HG02759 (cell line): ENCODE results near the gene ZNF77.
"Not testable (repeated sequence)": the region's sequence is repeated elsewhere in the genome, so short reads cannot be mapped to it uniquely, and the experiment has no call there.

ENCODE experiments used
- ATAC-seq: cut with Tn5 transposase; IDR thresholded peaks from one replicate; pipeline ENCODE4 v1.9.1; 2021; ENCODE audit warnings: mild to moderate bottlenecking, moderate library complexity; ENCODE audit not compliant: unreplicated experiment

Gene ZNF77

DNA sequence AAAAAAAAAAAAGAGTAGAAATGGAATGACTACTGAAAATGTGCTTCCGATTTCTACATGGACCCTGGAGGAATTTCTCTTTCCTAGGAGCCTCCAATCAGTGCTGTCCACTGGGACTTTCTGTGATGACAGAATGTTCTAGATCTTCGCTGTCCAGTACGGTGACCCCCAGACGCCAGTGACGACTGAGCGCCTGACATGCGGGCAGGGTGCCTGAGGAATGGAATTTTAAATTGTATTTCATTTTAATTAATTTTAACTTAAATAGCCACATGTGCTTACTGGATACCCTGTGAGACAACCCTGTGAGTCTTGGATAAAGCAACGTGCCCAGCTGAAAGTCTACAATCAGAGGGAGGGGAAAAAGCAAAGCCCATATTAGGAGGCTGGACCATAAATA lies 28.5 kb upstream of the ZNF77 start:
- ATAC-seq: no peak

DNA sequence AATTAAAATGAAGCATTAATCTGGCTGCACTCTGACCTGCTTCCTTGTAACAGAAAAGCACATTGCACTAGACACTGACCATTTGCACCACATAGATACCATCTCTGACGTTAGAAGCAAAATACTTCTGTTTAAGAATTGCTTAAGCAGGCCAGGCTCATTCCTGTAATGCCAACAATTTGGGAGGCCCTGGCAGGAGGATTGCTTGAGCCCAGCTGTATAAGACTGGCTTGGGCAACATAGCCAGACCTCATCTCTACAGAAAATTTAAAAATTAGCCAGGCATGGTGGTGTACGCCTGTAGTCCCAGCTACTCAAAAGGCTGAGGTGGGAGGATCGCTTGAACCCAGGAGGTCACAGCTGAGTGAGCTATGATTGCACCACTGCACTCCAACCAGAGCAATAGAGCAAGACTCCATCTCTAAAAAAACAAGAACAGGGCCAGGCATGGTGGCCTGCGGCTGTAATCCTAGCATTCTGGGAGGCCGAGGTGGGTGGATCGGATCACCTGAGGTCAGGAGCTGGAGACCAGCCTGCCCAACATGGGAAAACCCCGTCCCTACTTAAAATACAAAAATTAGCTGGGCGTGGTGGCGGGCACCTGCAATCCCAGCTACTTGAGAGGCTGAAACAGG lies 25.5 kb upstream of the ZNF77 start:
- ATAC-seq: no peak

DNA sequence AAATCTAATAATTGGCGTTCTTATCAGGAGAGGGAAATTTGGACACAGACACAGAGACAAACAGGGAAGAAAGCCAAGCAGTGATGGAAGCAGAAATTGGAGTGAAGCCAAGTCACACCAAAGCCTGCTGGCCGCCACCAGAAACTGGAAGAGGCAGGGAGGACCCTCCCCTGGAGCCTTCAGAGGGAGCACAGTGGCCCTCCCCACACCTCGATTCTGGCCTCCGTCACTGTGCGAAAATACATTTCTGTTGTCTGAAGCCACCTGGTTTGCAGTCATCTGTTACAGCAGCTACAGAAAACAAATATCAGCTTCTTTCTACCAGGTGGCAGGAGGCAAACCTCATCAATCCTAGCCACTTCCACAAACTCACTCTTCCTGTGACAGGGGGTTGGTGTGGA lies 24.3 kb upstream of the ZNF77 start:
- ATAC-seq: no peak

DNA sequence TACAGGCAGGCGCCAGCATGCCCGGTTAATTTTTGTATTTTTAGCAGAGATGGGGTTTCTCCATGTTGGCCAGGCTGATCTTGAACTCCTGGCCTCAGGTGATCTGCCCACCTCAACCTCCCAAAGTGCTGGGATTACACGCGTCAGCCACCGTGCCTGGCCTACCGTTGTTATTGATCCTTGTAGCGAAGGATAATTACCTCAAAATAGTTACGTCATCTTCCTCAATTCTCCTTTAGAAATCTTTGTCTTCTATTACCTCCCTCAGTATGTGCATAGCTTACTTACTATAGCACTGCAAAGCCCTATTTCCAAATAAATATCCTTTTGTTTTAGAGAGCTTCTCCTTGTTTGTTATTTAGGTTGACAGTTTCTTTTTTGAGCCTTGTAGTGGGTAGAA lies 23.2 kb upstream of the ZNF77 start:
- ATAC-seq: no peak

GRCh38 chr19:2964874-2965273 lies 20.1 kb upstream of the ZNF77 start:
- no peak for ATAC-seq

DNA sequence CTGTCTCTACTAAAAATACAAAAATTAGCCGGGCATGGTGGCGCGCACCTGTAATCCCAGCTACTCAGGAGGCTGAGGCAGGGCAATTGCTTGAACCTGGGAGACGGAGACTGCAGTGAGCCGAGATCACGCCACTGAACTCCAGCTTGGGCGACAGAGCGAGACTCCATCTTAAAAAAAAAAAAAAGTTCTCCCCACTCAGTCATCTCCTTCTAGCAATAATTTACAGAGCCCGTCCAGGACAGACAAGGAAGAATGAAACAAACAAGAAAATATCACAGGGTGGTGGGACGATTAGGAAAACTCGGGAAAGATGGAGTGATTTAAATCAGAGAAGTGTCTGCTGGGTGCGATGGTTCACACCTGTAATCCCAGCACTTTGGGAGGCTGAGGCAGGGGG lies 18.9 kb upstream of the ZNF77 start:
- not testable (repeated sequence) for ATAC-seq

DNA sequence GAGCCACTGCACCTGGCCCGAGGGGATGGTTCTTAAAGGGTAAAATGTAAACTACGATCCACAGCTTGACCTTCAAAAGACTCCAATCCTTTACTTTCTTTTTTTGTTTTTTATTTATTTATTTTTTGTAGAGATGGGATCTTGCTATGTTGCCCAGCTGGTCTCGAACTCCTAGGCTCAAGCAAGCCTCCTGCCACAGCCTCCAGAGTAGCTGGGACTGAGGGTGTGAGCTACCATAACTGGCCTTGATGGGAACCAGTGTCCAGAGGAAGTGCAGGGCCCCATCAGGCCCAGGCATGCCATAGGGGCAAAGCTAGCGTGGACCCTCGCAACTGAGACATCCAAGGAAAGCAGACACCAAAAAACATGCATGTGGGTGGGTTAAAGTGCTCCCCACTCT lies 18.4 kb upstream of the ZNF77 start:
- no peak for ATAC-seq

DNA sequence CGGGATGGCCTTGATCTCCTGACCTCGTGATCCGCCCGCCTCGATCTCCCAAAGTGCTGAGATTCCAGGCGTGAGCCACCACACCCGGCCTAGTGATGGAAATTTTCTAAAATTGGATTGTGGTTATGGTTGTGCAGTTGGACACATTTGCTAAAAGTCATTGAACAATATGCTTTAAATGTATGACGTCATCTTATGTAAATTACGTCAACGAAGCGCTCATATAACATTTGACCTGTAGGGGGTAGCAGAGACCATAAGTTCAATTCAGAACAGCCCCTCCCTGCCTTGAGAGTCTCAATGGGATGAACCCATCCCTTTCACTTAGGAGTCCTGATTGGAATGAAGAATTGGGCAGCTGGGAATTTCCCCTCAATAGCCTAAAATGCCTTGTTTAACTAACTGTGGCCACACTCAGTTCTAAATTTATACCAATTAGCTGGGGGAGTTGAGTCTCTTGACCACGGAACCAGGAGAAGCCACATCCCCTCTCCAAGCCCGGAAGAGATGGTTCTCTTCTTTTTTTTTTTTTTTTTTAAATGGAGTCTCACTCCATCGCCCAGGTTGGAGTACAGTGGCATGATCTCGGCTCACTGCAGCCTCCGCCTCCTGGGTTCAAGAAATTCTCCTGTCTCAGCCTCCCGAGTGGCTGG lies 17.4 kb upstream of the ZNF77 start:
- no peak for ATAC-seq

GRCh38 chr19:2960120-2960519 lies 15.3 kb upstream of the ZNF77 start:
- no peak for ATAC-seq

- no peak for ATAC-seq
These were observed 12.4 kb upstream of the ZNF77 start for GRCh38 chr19:2957160-2957559.

DNA sequence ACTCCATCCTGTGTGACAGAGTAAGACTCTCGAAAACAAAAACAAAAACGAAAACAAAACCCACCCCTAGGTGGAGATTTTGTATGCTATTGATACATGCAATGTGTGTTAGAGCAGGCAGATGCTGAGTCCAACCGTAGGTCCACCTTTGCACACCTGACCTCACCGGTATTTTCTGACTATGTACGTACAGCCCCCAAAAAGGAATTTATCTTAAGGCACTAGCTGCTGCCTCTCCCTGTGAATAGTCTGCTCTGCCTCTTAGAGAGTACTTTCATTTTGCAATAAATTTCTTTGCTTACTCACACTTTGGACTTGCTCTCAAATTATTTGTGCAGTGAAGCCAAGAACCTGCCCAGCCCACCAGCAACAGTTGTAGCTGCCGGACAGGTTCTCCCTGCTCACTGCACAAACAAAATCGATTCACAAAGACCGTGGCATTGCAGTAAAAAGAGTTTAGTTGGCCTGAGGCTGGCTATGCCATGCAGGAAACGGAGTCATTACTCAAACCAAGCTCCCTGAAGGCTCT lies 8.2 kb upstream of the ZNF77 start:
- no peak for ATAC-seq

DNA sequence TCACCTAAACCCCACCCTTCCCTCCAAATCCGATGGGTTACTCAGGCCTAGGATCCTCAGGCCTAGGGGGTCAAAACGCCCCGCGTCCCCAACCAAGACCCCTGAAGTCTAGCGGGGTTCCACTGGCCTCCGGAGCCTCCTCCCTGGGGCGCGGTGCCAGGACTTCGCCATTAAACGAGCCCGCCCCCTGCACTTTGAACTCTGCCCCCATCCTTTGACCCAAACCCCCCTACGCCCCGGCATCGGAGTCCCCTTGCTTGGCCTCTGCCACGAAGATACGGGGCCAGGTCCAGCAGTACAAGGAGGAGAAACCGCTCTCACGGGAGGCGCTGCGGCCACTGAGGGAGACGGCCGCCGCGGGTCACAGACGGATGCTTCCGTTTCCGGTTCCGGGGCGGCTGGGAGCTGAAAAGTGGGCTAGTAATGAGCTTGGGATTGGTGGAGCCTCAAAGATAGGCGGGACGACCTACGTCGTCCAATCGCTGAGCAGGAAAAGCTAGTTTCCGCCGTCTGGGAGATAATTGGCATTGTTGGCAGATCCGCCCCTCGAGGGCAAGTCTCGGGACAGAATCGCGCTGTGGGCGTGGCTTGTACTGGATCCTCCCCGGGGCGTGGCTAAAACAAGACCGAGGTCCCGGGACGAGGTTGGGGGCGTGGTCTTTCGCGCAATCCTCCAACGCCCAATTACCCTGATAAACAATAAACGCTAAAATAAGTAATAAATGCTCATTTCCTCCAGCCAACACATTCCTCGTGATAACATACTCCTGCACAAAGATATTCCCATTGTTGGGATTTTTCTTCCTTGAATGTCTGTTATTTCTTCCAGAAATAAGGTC lies 5.7 kb upstream of the ZNF77 start:
- ATAC-seq: peak; percentile 95

DNA sequence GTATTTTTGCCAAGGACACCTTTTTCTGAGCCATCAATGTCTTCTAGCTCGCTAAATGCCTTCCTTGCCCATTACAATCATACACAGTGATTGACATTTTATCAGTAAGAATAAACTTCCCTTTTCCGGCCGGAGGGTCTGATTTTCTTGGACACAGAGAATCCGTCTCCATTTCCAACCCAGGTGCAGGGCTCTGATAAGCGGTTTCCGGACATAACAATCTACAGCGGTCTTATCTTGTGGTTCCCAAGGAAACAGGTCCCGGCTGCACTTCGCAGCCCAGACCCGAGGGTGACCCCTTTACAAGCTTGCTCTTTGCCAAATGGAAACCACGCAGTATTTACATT lies 5.1 kb upstream of the ZNF77 start:
- peak; percentile 12 for ATAC-seq

DNA sequence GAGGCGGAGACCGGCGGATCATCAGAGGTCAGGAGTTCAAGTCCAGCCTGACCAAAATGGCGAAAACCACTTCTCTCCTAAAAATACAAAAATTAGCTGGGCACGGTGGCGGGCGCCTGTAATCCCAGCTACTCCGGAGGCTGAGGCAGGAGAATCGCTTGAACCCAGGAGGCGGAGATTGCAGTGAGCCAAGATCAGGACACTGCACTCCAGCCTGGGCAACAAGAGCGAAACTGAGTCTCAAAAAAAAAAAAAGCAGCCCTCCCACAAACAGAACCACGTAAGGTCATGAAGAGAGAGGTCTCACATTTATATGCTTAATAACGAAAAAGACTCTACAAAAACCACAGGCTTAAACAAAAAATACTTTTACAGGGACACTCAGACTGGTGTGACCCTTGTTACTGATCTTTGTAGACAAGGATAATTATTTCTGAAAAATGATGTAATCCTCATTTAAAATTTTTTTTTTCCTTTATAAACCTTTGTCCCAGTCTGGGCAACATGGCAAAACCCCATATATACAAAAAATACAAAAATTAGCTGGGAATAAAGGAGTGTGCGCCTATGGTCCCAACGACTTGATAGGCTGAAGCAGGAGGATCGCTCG lies 909 bp upstream of the ZNF77 start:
- no peak for ATAC-seq

DNA sequence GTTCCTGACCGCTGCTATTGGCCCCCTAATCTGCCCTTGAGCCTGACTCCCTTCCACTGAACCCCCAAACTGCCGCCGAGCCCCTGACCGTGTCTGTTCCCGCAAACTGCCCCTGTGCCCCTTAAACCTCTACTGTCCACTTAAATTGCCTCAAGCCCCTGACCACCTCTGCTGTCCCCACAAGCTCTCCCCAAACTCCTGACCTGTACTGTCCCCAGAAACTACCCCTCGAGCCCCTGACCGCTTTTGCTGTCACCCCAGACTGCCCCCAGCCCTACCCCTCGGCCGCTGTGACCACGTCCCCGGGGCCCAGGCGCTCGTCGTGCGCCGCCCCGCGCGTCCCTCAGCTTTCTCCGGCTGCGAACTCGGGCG lies 382 bp downstream of the ZNF77 start:
- ATAC-seq: no peak

DNA sequence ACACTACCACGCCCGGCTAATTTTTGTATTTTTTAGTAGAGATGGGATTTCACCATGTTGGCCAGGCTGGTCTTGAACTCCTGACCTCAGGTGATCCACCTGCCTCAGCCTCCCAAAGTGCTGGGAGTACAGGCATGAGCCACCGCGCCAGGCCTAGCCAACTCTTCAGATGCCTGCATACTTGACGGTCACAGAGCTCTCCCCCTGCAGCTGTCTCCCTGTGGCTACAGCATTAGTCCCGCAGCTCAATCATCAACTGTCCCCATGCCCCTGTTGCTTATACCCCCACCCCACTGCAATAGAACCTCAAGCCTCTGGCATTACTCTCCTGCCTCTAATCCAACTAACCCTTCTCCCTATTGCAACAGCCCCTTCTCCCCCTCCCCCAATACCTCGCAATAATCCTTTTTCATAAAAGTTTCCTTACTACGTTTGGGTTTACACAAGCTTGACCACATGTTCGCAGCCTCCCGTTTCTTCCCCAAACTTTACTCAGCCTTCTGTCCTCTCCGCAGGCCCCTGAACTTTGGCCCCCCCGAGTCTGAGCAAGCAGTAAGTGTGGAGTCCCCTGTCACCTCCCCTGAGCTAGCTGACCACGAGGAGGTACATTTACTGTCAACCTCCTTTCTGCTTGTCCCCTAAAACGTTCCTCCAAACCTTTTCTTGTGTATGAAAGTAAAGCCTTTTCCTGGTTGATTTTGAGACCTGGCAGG lies 1.7 kb downstream of the ZNF77 start:
- ATAC-seq: no peak

DNA sequence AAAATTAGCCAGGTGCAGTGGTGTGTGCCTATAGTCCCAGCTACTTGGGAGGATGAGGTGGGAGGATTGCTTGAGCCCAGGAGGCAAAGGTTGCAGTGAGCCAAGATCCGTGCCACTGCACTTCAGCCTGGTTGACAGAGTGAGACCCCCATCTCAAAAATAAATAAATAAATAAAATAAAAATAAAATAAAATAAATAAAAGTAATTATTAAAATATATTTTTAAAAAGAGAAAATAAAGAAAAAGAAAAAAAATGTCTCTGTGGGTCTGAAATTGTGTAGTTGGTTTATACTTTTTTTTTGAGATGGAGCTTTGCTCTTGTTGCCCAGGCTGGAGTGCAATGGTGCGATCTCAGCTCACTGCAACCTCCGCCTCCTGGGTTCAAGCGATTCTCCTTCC lies 8.9 kb downstream of the ZNF77 start:
- not testable (repeated sequence) for ATAC-seq

- ATAC-seq: no peak
These were observed 11.3 kb downstream of the ZNF77 start for GRCh38 chr19:2933490-2933910.

GRCh38 chr19:2927032-2927430 lies 17.7 kb downstream of the ZNF77 start:
- ATAC-seq: no peak

- ATAC-seq: no peak
These were observed 18.3 kb downstream of the ZNF77 start for GRCh38 chr19:2926341-2927031.
